Keratinocyte (primary cell): ENCODE results near the gene SPRTN. TPM values are rescaled to one million over a fixed set of nuclear protein-coding genes. Genes with fewer than 3 reads are reported as not detected.

Experiments used
- DNase-seq: peaks from one replicate; pipeline ENCODE4 v3.0.0-alpha.2; 2011; ENCODE audit warnings: low read depth, missing footprints, low spot score
- FAIRE-seq: peaks from 2 replicates; lab custom pipeline; 2011; peaks lifted over from hg19 to GRCh38; lab: Jason Lieb, UNC
- H2AFZ ChIP-seq: 2 replicates; pipeline ENCODE4 v1.6.0; 2012; ENCODE audit warnings: low read length, control low read depth, inconsistent platforms; ENCODE audit not compliant: control insufficient read depth
- H3K27ac ChIP-seq: 2 replicates; pipeline ENCODE4 v1.5.1; 2011; ENCODE audit warnings: low read length; ENCODE audit not compliant: control insufficient read depth, insufficient read depth
- H3K27me3 ChIP-seq: 3 replicates; pipeline ENCODE4 v1.6.0; 2011; ENCODE audit warnings: low read length; ENCODE audit not compliant: control insufficient read depth, insufficient read depth; ENCODE audit errors: extremely low read depth
- H3K36me3 ChIP-seq, 2 experiments: 2 replicates in 1 of 2; 3 replicates in 1 of 2; pipeline ENCODE4 v1.5.1; 2011; ENCODE audit warnings: low read length in 2 of 2, mild to moderate bottlenecking in 1 of 2; ENCODE audit not compliant: control insufficient read depth in 2 of 2, insufficient read depth in 2 of 2; ENCODE audit errors: extremely low read depth in 1 of 2
- H3K4me1 ChIP-seq: 3 replicates; pipeline ENCODE4 v1.5.1; 2011; ENCODE audit warnings: low read length; ENCODE audit not compliant: control insufficient read depth, insufficient read depth; ENCODE audit errors: extremely low read depth
- H3K4me2 ChIP-seq: 3 replicates; pipeline ENCODE4 v1.6.0; 2011; ENCODE audit warnings: low read depth, low read length; ENCODE audit not compliant: control insufficient read depth, insufficient read depth; ENCODE audit errors: extremely low read depth
- H3K4me3 ChIP-seq, 3 experiments: fragments of 200-600 bp in 1 of 3; sonication (generic) in 1 of 3; 2 replicates in 2 of 3; 3 replicates in 1 of 3; pipeline ENCODE4 v1.5.1; 2011 to 2016; ENCODE audit warnings: low read length in 3 of 3, mild to moderate bottlenecking in 3 of 3, control low read depth in 2 of 3, inconsistent platforms in 1 of 3, low read depth in 1 of 3, mixed read lengths in 1 of 3, mixed run types in 1 of 3, moderate library complexity in 1 of 3; ENCODE audit not compliant: control insufficient read depth in 2 of 3, insufficient read depth in 2 of 3; ENCODE audit errors: extremely low read depth in 1 of 3
- H3K79me2 ChIP-seq: 2 replicates; pipeline ENCODE4 v1.6.0; 2012; ENCODE audit warnings: low read length; ENCODE audit not compliant: control insufficient read depth, insufficient read depth
- H3K9ac ChIP-seq: 3 replicates; pipeline ENCODE4 v1.6.0; 2011; ENCODE audit warnings: low read length; ENCODE audit not compliant: control insufficient read depth, insufficient read depth; ENCODE audit errors: extremely low read depth
- H3K9me1 ChIP-seq: 3 replicates; pipeline ENCODE4 v1.6.0; 2011; ENCODE audit warnings: low read length; ENCODE audit not compliant: control insufficient read depth, insufficient read depth; ENCODE audit errors: extremely low read depth
- H3K9me3 ChIP-seq: 2 replicates; pipeline ENCODE4 v1.5.1; 2012; ENCODE audit warnings: low read depth, low read length; ENCODE audit not compliant: control insufficient read depth
- H4K20me1 ChIP-seq: 3 replicates; pipeline ENCODE4 v1.6.0; 2011; ENCODE audit warnings: low read length; ENCODE audit not compliant: control insufficient read depth, insufficient read depth; ENCODE audit errors: extremely low read depth
- EZH2 ChIP-seq: IDR thresholded peaks from one replicate; pipeline ENCODE4 v1.6.1; 2012; ENCODE audit warnings: inconsistent platforms, mild to moderate bottlenecking, low read length, moderate library complexity
- dilution Hi-C: fragments of 300-500 bp; cut with MboI; formaldehyde crosslinking; loops from one replicate; pipeline ENCODE4 v1.7.0; 2020; ENCODE audit warnings: low sequenced_read_pairs; ENCODE audit not compliant: extremely low pct_ligation_motif_present
- polyA plus RNA-seq, 5 experiments: library from polyadenylated mRNA; depleted of rRNA in 3 of 5; stranded (reverse) in 3 of 5; stranded (forward) in 1 of 5; unstranded in 1 of 5; fragments of >200 nt; gene quantifications; 1 replicate in 1 of 5; 2 replicates in 3 of 5; 3 replicates in 1 of 5; pipeline versions ENCODE4 v1.2.1 to v1.2.3, GENCODE V29; 2011 to 2012; ENCODE audit warnings: missing spikeins in 2 of 5, low read depth in 1 of 5, low replicate concordance in 1 of 5
- TF ChIP-seq, protein P1 (sequence below), 3 experiments: IDR thresholded peaks in 1 of 3; conservative IDR thresholded peaks in 1 of 3; optimal IDR thresholded peaks in 1 of 3; 2 replicates in 2 of 3; 3 replicates in 1 of 3; pipeline versions ENCODE3 to v1.5.1; 2011; ENCODE audit warnings: low read length in 3 of 3, mild to moderate bottlenecking in 3 of 3, moderate library complexity in 2 of 3, control low read depth in 1 of 3, inconsistent platforms in 1 of 3; ENCODE audit not compliant: insufficient read depth in 2 of 3; ENCODE audit errors: extremely low read depth in 1 of 3

Gene SPRTN
- polyA plus RNA-seq, 1 donor (not counting 4 experiments of a cell fraction or from before 2014, with no cell fraction given): 17.4 TPM

DNA sequence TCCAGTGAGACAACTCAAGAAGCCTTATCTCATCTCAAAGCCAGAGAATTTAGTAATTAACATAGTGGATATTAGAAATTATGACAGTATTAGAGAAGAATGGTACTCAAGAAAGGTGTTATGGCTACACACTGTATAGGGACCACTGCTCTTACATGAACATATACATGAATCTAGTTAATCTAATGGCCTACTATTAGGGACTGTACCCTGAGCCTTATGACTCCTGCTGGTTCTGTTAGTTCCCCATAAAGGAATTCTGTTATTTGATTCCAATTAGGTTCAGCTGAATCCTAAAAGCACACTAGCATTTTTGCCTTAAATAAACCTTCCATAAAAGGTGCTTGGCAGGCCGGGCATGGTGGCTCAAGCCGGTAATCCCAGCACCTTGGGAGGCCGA lies 44.3 kb downstream of the SPRTN start:
- FAIRE-seq: no peak
- TF ChIP-seq, protein P1, sequence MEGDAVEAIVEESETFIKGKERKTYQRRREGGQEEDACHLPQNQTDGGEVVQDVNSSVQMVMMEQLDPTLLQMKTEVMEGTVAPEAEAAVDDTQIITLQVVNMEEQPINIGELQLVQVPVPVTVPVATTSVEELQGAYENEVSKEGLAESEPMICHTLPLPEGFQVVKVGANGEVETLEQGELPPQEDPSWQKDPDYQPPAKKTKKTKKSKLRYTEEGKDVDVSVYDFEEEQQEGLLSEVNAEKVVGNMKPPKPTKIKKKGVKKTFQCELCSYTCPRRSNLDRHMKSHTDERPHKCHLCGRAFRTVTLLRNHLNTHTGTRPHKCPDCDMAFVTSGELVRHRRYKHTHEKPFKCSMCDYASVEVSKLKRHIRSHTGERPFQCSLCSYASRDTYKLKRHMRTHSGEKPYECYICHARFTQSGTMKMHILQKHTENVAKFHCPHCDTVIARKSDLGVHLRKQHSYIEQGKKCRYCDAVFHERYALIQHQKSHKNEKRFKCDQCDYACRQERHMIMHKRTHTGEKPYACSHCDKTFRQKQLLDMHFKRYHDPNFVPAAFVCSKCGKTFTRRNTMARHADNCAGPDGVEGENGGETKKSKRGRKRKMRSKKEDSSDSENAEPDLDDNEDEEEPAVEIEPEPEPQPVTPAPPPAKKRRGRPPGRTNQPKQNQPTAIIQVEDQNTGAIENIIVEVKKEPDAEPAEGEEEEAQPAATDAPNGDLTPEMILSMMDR (optimal IDR thresholded peaks at IDR 0.05 in 1 of 3, IDR thresholded peaks at IDR 0.05 in 1 of 3, conservative IDR thresholded peaks at IDR 0.05 in 1 of 3; ENCODE audit: extremely low read depth in 1 of 3, insufficient read depth in 2 of 3, low read length in 3 of 3): no peak
- TF ChIP-seq EZH2: no peak
- no peak for DNase-seq
- Histone ChIP-seq H4K20me1 (no peaks in the 10 kb centered on the region), H3K4me1 (peaks cover 35% of the 10 kb centered on the region), H3K79me2 (peaks cover 52% of the 10 kb centered on the region), H3K36me3 (no peaks in the 10 kb centered on the region), H3K9me1 (peaks cover 2% of the 10 kb centered on the region), H3K9me3 (no peaks in the 10 kb centered on the region), H3K27ac (peak overlapping the region; percentile 12), H3K27me3 (no peaks in the 10 kb centered on the region), H3K4me2 (no peak overlapping the region), H3K9ac (no peak overlapping the region), H2AFZ (no peak overlapping the region), H3K4me3 (no peak overlapping the region)
- dilution Hi-C loops: no loop called here

DNA sequence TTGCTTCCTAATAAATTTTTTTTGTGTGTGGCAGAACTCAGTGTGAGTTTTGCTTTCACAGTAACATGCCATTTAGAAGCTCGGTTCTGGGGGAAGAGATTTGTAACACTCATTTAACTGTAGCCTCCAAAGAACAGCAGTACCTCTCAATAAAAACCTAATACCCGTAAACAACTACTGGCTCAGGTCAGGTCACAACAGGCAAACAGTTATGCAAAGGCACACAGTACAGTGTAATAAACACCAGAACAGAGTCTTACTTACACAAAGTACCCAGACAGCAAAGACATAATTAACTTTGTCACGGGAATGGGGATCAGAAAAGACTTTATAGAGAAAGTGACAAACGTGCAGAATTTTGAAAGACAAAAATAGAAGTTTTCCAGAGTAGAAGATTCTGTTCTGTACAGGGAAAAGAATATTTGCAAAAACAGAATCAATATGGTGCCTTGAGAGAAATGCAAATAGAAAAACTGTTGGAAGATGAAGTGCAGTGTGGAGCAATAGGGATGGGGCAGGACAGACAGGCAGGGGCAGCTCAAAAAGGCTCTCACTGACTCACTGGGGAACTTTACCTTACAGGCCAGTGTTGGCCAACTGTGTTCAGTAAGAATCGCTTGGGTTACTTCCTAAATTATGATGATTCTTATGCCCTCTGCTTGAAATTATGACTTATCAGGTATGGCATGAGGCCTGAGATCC lies 45.2 kb downstream of the SPRTN start:
- FAIRE-seq (peak; percentile 77), DNase-seq (no peak)
- H3K27ac ChIP-seq: peak overlapping the region; percentile 21
- no peaks in the 10 kb centered on the region for H3K27me3 ChIP-seq
- H4K20me1 ChIP-seq: no peaks in the 10 kb centered on the region
- peaks cover 2% of the 10 kb centered on the region for H3K9me1 ChIP-seq
- peaks cover 54% of the 10 kb centered on the region for H3K79me2 ChIP-seq
- H3K36me3 ChIP-seq: no peaks in the 10 kb centered on the region
- TF ChIP-seq EZH2: no peak
- TF ChIP-seq, protein P1 (optimal IDR thresholded peaks at IDR 0.05 in 1 of 3, IDR thresholded peaks at IDR 0.05 in 1 of 3, conservative IDR thresholded peaks at IDR 0.05 in 1 of 3; ENCODE audit: extremely low read depth in 1 of 3, insufficient read depth in 2 of 3, low read length in 3 of 3): no peak
- peaks cover 41% of the 10 kb centered on the region for H3K4me1 ChIP-seq
- dilution Hi-C loops: no loop called here
- H3K4me3 ChIP-seq: no peak overlapping the region
- H2AFZ ChIP-seq: no peak overlapping the region
- H3K4me2 ChIP-seq: peak overlapping the region; percentile 59
- H3K9me3 ChIP-seq: no peaks in the 10 kb centered on the region
- H3K9ac ChIP-seq: no peak overlapping the region
